ENCODE data around the gene ATP13A3.

DNA sequence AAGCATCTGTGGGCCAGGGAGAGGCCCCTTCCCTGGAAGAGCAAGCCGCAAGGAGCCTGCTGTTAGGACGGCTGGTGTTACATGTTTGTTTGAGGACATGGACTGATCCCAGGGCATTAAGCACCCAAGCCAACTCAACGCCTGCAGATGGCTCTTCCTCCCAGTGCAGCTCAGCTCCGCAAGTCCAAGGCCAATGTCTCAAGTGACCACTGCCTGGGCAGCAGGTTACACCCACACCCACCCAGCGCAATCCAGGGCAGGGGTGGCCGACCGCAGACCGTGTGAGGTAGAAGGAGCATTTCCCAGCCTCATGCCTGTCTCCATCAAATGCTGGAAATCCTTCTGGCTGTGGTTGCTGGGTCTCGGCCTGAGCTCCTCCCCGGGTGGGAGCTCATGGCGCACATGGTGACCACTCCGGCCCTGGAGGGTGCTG, 102.2 kb downstream of the ATP13A3 start:
- TF ChIP-seq, protein P1, sequence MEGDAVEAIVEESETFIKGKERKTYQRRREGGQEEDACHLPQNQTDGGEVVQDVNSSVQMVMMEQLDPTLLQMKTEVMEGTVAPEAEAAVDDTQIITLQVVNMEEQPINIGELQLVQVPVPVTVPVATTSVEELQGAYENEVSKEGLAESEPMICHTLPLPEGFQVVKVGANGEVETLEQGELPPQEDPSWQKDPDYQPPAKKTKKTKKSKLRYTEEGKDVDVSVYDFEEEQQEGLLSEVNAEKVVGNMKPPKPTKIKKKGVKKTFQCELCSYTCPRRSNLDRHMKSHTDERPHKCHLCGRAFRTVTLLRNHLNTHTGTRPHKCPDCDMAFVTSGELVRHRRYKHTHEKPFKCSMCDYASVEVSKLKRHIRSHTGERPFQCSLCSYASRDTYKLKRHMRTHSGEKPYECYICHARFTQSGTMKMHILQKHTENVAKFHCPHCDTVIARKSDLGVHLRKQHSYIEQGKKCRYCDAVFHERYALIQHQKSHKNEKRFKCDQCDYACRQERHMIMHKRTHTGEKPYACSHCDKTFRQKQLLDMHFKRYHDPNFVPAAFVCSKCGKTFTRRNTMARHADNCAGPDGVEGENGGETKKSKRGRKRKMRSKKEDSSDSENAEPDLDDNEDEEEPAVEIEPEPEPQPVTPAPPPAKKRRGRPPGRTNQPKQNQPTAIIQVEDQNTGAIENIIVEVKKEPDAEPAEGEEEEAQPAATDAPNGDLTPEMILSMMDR (IDR thresholded peaks at IDR 0.05) = no peak
- TF ChIP-seq EZH2 (IDR thresholded peaks at IDR 0.05; ENCODE audit: borderline replicate concordance, insufficient read depth, low read depth, low read length, poor library complexity, severe bottlenecking) = no peak

All from B cell (primary cell).